Left renal cortex interstitium (tissue), 4 donors: Measurements from ENCODE around the gene BCL2L1. TPM values are rescaled to one million over a fixed set of nuclear protein-coding genes. Genes with fewer than 3 reads are reported as not detected.

Source experiments
- DNase-seq, 4 donors: peaks; one replicate each; pipeline ENCODE4 v3.0.0-alpha.2; 2013; ENCODE audit warnings: low read depth in 4 of 4, low spot score in 2 of 4, missing footprints in 1 of 4
- polyA plus RNA-seq, 4 donors: library from polyadenylated mRNA; unstranded; fragments of 120-200 nt; gene quantifications; one replicate each; pipeline ENCODE4 v1.2.1, GENCODE V29; 2013; ENCODE audit not compliant: insufficient read length in 4 of 4

Gene BCL2L1
- polyA plus RNA-seq, 4 donors = 71.6 to 95.8 (median 79.7) TPM

DNA sequence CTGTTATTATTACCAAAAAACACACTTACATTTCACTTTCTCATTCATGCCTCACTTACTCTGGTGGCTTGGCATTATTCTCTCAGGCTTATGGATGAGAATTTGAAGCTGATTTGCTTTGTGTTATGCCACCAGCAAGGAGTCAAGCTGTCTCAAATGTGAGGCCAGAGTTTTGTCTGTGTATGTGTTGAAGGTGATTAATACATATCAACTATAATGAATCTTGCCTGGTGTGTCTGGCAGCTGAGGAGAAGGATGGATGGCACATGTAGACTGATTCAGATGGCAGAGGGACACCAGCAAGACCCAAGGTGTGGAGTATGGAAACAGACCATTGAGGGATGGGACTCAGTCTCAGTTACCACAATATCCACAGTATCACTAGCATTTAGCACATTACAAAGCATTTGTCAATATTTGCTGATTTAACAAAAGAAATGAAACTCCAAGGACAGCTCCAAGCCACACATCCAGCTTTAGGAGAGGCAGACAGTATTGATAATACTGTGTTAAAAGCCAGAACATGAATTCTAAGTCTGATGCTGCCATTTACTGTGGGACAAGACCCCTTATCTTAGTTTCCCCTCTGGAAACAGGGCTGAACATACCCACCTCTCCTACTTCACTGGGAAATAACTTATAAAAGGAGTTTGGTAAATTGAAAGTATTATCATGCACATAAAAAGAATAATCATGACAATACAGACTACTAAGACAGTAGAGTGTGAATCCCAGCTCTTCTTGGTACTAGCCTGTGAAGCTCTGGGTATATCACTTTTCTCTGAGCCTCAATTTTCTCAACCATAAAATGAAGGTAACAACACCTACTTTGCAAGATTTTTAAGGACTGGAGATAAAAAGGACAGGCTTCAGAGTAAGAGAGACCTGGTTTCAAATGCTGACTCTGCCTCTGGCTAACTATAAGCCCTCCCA, 11.2 kb downstream of the BCL2L1 start:
- DNase-seq = no peak

DNA sequence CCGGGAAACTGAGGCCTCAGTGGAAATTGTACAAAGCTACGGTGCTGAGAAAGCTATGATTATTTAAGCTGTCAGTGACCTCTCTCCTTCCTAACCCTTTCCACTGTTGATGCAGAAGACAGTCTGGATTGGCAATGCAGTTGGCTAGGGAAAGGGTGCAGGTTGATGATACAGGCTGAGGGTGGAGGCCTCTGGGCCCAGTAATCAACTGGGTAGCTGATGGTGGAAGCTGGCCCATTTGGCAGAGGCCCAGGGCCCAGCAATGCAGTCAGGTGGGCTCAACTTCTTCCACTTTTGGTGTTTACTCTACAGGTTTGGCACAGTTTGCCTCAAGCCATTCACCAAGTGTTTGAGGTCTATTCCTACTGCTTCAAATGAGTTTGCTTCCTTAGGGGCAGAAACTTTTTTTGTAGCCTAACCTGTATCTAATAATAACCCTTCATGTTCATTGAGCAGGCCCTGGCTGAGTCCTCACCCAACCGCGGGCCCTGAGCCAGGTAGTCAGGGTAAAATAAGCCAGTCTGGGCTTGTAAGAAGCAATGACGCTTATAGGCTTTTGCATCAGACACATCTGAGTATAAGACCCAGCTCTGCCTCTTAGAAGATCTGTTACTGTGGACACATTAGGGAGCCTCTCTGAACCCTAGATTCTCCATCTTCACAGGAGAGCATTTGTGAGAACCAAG, 12.1 kb downstream of the BCL2L1 start:
- DNase-seq = no peak

DNA sequence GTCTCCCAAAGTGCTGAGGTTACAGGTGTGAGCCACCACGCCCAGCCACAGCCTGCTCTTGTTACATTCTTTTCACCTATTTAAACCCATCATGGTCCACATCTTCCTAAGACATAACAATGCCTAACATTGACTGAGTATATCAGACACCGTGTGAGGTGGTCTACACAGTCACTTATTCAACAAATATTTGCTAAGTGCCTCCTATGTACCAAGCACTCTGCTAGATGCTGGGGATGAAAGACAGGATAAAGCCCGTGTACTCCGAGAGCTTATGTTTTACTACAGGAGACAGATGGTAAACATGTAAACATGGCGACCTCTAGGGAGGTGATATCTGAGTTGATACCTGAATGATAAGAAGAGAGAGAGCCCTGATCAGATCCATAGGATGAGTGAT, 12.7 kb downstream of the BCL2L1 start:
- no peak for DNase-seq

DNA sequence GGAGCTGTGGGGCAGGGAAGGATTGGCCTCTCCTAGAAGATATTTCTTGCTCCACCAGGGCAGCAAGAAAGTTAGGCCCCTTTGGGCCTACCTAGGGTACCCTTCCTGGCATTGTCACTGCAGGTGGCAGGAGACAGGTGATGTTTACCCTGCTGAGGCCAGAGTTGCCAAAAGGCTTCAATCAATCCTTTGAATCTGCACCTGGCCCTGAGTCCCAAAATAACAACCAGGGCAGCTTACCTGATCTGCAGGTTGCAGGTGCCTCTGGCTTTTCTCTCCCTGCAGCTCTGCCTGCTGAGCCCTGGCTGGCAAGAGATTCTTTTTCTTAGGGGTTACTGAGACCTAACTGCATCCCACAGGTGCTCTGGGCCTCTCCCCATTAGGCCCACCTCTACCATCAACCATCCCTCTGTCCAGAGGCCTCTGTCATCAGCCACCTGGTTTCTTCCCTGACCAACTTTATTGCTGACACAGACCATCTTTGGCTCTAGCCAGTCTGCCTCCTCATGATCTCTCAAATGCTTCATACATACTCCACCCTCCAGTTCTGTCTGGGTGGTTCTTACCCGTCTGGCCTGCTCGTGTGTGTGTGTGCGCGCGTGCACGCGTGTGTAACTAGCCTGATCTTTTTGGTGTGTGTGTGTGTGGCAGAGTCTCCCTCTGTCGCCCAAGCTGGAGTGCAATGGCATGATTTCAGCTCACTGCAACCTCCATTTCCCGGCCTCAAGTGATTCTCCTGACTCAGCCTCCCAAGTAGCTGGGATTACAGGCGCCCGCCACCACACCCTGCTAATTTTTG, 13.7 kb downstream of the BCL2L1 start:
- DNase-seq = no peak

DNA sequence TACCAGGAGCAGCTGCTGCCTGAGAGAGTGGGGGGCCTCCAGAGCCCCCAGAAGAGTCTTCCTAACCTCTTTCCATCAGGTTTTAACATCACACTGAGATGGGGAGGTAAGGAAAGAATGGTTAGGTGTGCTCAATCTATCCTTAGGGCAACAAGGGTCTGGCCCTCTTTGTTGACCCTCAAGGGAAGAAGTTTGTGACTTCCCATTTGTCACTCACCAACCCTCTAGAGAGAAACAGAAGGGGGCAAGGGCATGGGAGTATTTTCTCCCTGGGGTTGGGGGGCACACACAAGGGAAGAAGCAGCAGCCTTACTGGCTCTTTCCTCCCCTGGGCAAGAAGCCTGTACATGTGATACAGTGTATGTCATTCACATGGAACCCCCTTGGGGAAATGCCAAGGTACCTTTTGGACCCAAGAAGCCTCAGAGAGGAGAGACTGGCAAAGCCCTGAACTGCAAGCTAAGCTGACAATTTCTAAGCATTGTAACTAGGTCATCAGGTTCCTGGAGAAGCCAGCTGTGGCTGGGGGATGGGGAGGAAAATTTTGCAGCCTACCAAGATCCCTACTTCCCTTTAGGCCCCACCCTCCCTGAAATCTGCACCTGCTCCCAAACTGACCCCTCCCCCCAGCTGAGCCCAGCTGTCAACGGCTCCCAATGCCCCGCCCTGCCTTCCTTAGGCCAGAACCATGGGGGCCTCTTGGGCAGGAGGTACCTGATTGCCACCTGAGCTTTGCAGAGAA, 14.5 kb downstream of the BCL2L1 start:
- DNase-seq = no peak

DNA sequence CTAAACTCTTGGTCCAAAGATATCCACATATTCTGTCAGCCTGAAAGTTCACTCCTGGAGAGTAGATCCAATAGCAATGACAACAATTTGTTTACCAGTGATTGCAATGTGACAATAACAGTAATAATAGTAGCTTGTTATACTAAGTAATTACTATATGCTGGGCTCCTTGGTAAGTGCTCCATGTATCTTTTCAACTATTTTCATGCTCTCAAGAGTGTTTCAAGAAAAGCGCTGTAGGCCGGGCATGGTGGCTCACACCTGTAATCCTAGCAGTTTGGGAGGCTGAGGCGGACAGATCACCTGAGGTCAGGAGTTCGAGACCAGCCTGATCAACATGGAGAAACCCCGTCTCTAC, 15.4 kb downstream of the BCL2L1 start:
- DNase-seq = no peak

DNA sequence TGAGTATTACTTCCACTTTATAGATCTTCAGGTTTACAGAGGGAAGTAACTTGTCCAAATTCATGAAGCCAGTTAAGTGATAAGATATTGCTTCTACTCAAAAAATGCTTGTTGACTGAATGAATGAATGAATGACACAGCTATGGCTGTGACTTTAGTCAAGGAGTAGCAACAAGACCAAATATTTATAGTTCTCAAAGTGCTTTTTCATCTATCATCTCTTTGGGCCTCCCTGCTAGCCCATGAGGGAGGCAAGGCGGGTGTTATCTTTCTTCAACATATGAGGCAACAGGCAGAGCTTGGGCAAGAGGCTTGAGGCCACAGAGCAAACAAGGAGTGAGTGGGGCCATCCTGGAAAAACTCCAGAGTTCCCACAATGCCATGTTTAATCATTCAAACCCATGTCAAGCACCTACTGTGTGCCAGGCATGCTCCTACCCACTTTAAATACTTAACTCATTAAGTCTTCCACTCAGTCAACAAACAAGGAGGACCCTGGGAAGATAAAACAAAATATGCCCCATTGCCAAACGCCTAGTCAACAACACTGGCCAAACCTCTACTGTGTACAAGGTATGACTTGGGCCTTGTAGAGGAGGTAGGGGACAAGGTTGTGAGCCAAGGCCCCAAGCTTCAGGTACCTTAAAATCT, 15.9 kb downstream of the BCL2L1 start:
- DNase-seq = no peak

DNA sequence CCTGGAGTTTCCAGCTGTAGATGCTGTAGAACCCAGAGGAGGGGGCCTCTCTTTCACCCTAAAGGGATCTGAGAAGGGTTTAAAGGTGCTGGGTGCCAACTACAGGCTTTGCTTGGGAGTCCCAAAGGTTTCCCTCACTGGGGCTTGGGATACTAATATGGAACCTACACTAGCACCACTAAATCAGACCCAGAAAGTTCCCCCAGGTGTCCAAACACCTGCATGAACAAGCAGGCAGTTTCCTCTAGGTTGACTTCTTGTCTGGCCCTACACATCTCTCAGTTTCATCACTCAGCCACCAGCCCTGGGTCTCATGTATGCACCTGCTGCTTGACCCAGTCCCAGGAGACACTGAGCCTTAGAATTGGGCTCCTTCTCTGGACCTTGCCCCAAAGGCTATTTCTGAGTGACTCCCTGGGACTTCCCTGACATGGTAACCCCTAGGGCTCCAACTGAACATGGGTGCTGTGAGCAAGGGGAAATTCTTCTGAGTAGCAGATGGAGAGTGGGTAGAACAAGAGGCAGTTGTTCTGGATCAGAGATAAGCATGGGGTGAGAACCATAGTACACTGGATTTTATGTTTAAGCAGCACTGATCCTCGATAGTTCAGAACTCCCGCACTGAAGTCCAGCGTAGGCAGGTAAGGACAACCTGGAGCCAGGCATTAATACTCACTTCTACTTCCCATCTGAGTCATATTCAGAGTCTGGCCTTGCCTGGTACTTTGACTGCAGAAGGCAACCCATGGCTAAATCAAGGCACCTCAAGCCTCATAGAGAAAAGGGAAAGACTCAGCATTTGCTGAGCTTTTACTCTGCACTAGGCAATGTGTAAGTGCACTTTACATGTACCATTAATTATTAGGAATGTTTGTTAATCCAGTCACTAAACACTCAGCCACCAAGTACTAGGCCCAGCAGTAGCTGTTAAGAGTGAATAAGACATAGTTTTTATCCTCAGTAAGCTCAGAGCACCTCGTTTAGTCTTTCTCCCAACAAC, 16.8 kb downstream of the BCL2L1 start:
- no peak for DNase-seq

DNA sequence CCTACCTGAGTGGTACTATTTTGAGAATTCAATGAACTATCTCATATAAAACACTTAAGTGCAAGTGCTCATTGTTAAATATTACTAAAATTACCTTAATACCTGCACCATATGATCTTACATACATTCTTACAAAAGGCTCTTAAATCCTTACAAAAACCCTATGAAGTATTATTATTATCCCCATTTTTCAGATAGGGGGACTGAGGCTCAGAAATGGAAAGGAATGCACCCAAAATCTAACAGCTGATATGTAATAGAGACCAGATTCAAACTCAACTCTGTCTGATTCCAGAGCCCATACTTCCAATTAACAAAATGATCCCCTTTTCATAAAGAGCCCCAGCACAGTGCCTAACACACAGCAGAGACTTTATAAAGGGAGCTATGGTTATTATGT, 17.5 kb downstream of the BCL2L1 start:
- DNase-seq = no peak

DNA sequence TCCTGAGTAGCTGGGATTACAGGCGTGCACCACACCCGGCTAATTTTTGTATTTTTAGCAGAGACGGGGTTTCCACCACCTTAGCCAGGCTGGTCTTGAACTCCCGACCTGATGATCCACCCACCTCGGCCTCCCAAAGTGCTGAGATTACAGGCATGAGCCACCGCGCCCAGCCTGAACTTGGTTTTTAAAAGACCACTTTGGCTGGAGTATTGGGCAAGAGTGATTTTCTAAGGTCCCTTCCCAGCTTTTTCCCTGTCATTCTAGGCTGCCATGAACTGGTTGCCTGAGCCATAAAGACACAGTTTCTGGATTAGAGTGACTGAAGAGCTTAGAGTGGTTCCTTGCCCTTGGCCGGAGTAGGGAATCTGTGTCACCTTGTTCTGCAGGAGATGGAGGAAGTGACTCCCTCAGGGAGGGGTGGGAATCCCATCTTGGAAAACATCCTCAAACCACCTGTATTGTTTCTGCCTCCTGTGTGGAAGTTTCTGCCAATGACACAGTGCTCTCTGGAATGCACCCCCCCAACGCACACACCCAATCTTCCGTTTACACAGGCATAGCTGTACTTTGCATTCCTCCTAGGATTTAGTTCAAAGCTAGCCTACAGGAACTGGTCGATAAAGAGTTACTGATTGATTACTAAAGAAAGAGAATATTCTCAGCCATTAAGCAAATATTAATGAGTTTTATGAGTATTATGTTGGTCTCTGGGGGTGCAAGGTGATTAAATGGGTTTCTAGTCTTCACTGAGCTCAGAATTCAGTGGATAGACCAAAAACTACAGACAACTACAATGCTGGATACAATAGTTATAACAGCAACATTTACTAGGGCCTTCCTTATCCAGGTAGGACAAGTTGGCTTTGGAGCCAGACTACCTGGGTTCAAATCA, 18.2 kb downstream of the BCL2L1 start:
- no peak for DNase-seq

DNA sequence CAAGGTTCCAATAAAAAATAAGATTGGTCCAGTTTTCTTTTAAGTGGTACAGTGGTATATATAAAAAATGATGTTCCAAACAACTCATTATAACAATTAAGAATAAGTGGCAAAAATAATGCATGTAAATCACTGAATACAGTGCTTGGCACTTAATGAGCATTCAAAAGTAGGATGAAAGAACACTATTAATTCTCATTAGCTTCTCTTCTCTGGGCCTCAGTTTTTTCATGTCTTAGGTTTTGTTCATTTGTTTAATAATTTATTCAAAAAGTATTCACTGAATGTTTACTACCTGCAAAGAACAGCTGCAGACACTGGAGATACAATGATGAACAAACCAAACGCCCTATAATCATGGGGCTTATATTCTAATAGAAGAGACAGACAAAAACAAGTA, 21.1 kb downstream of the BCL2L1 start:
- no peak for DNase-seq

DNA sequence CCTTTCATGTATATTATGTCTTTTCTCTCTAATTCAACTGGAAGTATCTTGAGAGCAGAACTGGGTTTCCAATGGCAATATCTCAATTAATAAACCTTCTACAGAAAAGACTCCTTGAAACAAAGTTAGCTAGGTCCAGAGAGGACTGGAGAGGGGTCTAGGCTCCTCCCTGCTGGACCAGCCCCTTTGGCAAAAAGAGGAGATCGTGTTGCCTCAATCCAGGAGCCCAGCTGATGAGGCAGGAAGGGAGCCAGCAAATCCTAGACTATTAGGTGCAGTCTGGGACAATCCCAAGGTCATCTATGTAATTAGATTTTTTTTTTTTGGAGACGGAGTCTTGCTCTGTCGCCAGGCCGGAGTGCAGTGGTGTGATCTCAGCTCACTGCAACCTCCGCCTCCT, 21.9 kb downstream of the BCL2L1 start:
- DNase-seq = no peak

DNA sequence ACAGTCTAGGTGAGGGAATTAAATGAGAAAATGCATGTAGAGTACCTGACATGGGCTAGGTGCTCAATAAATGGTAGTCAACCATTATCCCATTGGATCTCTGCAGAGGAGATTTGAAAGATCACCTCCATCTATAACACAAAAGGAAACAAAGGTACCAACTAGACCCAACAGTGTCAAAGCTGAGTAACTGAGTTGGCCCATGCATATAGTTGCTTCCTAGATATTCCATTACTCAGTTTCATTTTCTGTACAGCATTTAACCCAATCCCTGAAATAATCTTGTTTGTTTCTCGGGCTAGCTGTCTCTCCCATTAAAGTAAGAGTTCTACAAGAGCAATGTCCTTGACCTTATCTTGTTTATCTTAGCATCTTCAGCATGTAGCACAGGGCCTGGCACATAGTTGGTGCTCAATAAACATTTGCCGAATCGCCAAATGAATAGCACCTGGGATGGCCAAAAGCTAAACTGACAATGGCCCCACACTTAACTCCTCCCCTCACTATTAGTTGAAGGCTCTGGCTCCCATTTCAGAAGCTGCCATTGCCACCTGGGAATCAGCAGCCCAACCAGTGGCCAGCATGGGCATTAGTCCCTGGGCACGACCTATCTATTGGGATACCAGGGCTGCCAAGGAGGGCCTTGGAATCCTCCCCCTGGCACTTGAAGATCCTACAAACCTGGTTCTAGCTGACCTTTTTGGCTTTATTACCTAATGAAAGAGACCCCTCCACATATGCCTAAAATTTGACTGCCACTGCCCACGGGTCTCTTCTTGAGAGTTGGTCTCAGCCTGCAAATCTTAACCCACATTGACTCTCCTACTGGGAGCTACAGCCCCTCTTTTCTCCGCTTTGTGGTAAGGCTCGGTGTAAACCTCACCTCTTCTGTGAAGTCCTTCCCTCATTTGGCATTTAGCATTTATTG, 22.6 kb downstream of the BCL2L1 start:
- DNase-seq = no peak

DNA sequence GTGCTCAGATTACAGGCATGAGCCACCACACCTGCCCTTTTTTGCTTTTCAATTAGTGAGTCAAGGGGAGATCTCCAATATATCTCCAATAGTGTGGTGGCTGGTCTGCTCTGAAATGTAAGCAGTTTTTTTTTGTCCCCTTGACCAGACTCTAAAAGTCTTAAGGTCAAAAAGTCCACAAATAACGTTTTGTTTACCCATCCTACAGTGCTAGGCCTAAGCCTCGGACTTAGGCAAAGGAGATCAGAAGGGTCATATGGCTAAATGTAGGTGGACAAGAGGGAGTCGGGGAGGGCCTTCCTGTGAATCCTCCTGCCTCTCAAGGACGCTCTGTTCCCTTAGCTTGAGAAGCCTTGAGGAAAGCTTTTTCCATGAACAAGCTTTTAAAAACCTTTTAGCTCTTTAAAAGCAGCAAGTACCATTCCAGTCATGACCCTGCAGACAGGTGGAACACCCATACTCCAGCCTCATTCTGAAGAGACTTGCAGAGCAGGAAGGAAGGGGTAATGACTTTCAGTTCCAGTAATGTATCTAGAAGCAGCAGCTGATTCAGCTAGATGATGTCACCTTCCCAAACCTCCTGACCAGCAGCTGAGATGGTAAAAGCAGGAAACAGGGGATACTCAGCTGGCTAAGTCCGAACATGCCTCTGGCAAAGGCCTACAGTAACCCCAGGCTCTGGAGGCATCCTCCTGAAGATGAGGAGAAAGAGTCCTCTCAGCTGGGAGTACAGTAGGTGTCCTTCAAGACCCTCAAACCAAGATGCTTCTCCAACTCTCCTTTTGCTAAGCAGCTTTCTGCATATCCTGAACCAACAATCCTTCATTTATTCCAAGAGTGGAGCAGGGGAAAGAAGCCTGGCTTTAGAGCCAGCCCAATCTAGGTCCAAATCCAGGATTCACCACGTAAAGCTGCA, 23.6 kb downstream of the BCL2L1 start:
- DNase-seq = no peak

DNA sequence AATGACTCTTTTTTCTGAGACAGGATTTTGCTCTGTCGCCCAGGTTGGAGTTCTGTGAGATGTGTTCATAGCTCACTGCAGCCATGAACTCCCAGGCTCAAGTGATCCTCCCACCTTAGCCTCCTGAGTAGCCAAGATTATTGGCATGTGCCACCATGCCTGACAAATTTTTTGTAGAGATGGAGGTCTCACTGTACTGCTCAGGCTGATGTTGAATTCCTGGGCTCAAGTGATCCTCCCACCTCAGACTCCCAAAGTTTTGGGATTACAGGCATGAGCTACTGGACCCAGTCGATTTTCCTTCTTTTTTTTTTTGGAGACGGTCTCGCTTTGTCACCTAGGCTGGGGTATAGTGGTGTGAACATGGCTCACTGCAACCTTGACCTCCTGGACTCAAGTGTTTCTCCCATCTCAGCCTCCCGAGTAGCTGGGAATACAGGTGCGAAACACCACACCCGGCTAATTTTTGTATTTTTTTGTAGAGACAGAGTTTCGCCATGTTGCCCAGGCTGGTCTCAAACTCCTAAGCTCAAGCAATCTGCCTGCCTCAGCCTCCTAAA, 24.3 kb downstream of the BCL2L1 start:
- no peak for DNase-seq
